A549 (cell line): ENCODE results near the gene GNB1L.

Experiments
- CHD2 ChIP-seq: fragments of 150-350 bp; IDR thresholded peaks from 2 replicates; pipeline ENCODE4 v1.6.1; 2014; ENCODE audit warnings: low read length; ENCODE audit not compliant: partially characterized antibody
- HES2 ChIP-seq: fragments of >200 bp; sonication (Bioruptor Twin); formaldehyde crosslinking; IDR thresholded peaks from 2 replicates; pipeline ENCODE4 v1.6.1; 2016

DNA sequence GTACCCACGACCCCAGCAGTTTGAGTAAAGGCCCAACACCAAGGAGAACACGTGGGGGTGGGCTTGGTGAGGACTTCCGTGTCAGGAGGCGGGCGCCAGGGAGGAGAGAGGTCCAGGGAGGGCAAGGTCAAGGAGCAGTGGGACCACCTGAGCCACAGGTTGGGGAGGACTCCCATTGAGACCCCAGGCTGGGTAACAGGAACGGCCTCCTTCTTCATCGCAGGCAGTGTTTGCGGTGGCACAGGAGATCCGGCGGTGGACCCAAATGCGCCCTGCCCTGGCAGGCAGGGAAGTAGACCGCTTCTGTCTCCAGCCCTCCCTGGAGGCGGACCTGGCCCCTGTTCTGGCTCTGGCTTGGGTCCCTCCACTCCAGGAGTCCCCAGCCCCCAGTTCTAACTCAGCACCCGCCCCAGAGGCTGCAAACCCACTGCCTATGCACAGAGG, 100.0 kb downstream of the GNB1L start:
- TF ChIP-seq CHD2 = no peak
- no peak for TF ChIP-seq HES2
